GM19099 (cell line): Measurements from ENCODE around the gene NFYA.

ENCODE experiments used
- POLR2A ChIP-seq: IDR thresholded peaks from 3 replicates; pipeline ENCODE4 v1.6.1; 2011; ENCODE audit warnings: low read depth; ENCODE audit not compliant: insufficient read length; ENCODE audit errors: extremely low read depth

NFYA gene

GRCh38 chr6:41075651-41076626, 3.2 kb downstream of the NFYA start:
- TF ChIP-seq POLR2A: no peak

- TF ChIP-seq POLR2A: no peak
These were observed 4.8 kb downstream of the NFYA start for GRCh38 chr6:41077536-41077935.

DNA sequence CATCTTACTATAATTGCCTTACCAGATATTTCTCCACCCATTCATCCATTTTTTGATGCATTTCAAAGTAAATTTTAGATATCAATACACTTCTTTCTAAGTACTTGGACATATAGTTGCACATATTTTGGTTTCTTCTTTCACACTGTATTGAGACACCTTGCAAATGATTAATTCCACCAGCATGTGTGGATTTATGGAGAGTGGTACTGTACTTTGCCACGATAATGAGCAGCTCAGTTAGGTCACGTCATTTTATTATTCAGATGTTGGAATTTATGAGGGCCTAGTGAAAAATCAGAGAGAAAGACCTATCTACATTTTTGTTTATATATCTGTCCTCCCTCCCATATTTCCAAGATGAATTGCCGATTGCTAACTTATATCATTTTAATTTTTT, 5.3 kb downstream of the NFYA start:
- no peak for TF ChIP-seq POLR2A

GRCh38 chr6:41079080-41079479, 6.3 kb downstream of the NFYA start:
- no peak for TF ChIP-seq POLR2A

DNA sequence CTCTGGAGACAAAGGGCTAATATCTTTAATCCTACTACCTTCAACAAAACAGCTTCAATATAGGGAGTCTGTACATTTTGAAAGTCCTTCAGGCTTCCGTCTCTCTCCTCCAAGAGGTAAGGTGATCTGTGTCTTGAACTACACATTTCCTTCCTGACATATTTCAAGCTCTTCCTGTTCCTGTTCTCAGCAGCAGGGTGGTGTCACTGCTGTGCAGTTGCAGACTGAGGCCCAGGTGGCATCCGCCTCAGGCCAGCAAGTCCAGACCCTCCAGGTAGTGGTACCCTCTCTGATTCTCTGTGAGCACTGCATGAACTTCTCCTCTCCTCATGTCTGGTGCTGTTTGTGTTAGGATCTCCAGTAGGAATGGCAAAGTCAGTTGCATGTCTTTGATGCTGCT, 7.8 kb downstream of the NFYA start:
- TF ChIP-seq POLR2A: no peak

DNA sequence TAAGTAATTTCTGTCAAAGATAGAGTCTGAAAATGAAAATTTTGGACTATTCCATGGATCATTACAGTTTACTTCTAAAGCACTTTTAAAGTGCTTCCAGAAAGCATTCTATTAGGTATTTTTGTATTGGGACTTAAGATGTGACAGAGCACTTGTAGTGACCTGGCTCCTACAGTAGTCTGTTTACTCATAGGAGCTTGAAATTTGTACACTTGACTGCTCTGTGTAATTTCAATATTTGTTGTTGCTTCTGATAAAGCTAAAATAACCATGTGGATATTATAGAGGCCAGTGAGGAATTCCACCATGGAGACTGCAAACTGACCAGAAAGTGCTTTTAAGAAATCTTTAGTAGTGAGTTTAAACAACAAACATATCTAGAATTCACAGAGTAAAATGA, 10.3 kb downstream of the NFYA start:
- TF ChIP-seq POLR2A: no peak

GRCh38 chr6:41085182-41085581, 12.4 kb downstream of the NFYA start:
- TF ChIP-seq POLR2A: no peak

- TF ChIP-seq POLR2A: no peak
These were observed 15.7 kb downstream of the NFYA start for GRCh38 chr6:41088451-41088850.

DNA sequence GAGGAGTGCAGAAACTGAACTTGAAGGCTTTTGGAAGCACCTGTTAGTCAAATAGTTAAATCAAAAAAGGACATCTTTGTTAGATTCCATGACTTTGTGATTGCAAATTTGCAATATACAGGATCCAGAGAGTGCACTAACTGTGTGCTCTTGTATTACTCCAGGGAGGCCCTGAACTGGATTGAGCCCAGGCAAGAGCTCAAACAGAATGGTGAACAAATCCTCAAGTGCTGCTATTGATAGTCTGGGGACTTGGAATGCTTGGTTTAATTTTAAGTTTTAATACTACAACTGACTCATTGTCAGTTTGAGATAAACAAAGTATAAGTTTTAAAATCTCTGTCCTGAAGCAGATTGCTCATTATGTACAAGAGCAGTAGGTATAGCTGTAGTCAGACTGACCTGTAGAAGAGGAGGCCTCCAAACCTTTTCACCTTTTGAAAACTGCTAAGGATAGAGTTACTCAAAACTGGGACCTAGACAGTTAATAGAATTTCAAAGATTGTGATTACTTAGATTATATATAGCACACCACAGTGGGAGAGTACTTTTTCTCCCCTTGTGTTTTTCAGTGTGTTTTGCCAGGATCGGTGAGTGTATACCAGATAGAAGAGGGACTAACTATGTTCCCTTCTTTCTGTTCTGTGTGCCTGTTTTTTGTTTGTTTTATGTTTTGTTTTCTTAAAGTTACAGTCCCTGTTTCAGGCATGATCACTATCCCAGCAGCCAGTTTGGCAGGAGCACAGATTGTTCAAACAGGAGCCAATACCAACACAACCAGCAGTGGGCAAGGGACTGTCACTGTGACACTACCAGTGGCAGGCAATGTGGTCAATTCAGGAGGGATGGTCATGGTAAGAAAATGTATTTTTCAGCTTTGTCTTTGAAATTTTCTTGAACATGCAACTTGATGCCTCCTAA, 18.3 kb downstream of the NFYA start:
- TF ChIP-seq POLR2A: no peak

DNA sequence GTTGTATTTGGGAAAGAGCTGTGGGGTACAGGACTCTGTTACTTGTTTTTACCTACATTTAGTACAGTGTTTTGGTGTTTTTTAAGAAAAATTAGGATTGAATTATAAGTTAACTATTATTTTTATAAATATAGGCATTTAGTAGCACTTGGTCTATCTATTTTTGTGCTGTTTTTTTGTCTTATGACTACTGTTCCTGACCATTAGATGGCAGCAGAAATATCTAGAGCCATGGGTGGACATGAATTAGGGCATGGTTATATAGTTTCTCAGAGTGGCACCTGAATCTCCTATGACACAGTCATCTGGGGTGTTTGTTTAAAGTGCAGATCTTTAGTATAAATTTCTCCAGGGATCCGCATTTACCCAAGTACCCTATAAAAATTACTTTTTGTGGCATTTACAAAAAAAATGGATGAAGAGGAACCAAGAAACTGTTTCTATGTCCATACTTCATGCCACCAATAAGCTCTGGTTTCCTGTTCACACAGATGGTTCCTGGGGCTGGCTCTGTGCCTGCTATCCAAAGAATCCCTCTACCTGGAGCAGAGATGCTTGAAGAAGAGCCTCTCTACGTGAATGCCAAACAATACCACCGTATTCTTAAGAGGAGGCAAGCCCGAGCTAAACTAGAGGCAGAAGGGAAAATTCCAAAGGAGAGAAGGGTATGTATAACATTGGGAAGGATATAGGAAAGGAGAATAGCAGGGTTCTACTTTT, 19.8 kb downstream of the NFYA start:
- no peak for TF ChIP-seq POLR2A

- TF ChIP-seq POLR2A: no peak
These were observed 21.0 kb downstream of the NFYA start for GRCh38 chr6:41093729-41094128.

- TF ChIP-seq POLR2A: no peak
These were observed 24.8 kb downstream of the NFYA start for GRCh38 chr6:41097467-41098090.

- TF ChIP-seq POLR2A: no peak
These were observed 25.6 kb downstream of the NFYA start for GRCh38 chr6:41098366-41098765.

DNA sequence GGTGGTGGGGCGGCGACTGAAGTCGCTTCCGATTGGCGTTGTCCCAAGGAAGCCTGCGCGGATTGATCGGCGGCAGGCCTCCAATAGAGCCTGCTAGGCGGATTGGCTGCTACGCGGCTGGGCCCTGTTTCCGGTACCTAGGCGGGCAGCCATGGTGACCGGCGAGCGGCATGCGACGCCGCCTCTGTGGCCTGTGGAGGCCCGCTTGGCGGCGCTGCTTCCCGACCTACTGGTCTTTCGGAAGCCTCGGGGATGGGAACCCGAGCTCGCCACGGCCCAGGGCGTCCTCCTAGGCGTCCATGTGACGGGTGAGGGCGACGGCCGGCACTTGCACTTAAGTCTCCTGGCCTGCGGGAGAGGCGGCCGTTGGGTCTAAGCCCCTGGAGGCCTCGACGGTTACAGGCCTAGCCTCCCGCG, 28.1 kb downstream of the NFYA start:
- TF ChIP-seq POLR2A: no peak
